A673 (cell line): Measurements from ENCODE around the gene MTX3. TPM values are rescaled to one million over a fixed set of nuclear protein-coding genes. Genes with fewer than 3 reads are reported as not detected.

ENCODE experiments used
- BruUV-seq: library from RNA; stranded (reverse); fragments of 400-500 nt; replicated peaks from 2 replicates; lab custom pipeline; 2021; lab: Mats Ljungman, UMichigan
- CTCF ChIA-PET: fragments of 300-600 bp; sonication (Branson Sonifier 250); formaldehyde crosslinking; loops from one replicate; lab custom pipeline; 2022; ENCODE audit warnings: antibody characterized with exemption; lab: Charles Lee
- POLR2A ChIA-PET: fragments of 300-600 bp; sonication (Branson Sonifier 250); formaldehyde crosslinking; loops from one replicate; lab custom pipeline; 2022; ENCODE audit warnings: antibody characterized with exemption; ENCODE audit not compliant: low non-redundant PET; lab: Charles Lee
- DNase-seq: peaks from one replicate; pipeline ENCODE4 v3.0.0-alpha.2; 2015; ENCODE audit warnings: low spot score
- H3K27ac ChIP-seq: fragments of 200-600 bp; sonication (generic); 2 replicates; pipeline ENCODE4 v1.5.1; 2016; ENCODE audit warnings: mixed run types, low read depth, mild to moderate bottlenecking, mixed read lengths, antibody characterized with exemption, low read length; ENCODE audit not compliant: poor library complexity, severe bottlenecking
- H3K27me3 ChIP-seq: fragments of 200-600 bp; sonication (generic); replicated peaks from 2 replicates; pipeline ENCODE4 v1.6.1; 2017; ENCODE audit warnings: mixed run types, low read depth, mild to moderate bottlenecking, mixed read lengths, antibody characterized with exemption, low read length; ENCODE audit not compliant: insufficient read depth, poor library complexity
- H3K36me3 ChIP-seq: fragments of 200-600 bp; sonication (generic); 2 replicates; pipeline ENCODE4 v1.6.1; 2016; ENCODE audit warnings: mixed run types, mild to moderate bottlenecking, mixed read lengths, antibody characterized with exemption, low read length; ENCODE audit not compliant: insufficient read depth, poor library complexity, severe bottlenecking
- H3K4me1 ChIP-seq: fragments of 200-600 bp; sonication (generic); 2 replicates; pipeline ENCODE4 v1.6.1; 2017; ENCODE audit warnings: mixed run types, mild to moderate bottlenecking, mixed read lengths, antibody characterized with exemption, low read length; ENCODE audit not compliant: insufficient read depth, poor library complexity, severe bottlenecking
- H3K4me3 ChIP-seq: fragments of 200-600 bp; sonication (generic); 2 replicates; pipeline ENCODE4 v1.5.1; 2016; ENCODE audit warnings: low read depth, mixed run types, mild to moderate bottlenecking, mixed read lengths, low read length; ENCODE audit not compliant: poor library complexity, severe bottlenecking
- H3K9me3 ChIP-seq: fragments of 200-600 bp; sonication (generic); 2 replicates; pipeline ENCODE4 v1.6.1; 2016; ENCODE audit warnings: mixed run types, low read depth, mild to moderate bottlenecking, mixed read lengths, antibody characterized with exemption, low read length; ENCODE audit not compliant: poor library complexity, severe bottlenecking
- CTCF ChIP-seq: fragments of 300-800, 200-600 bp; sonication (generic); conservative IDR thresholded peaks from 2 replicates; pipeline ENCODE4 v1.5.1; 2017; ENCODE audit warnings: low read depth, mild to moderate bottlenecking, antibody characterized with exemption, low read length, moderate library complexity, mixed read lengths
- EZH2 ChIP-seq: fragments of 200-600 bp; sonication (generic); IDR thresholded peaks from 2 replicates; pipeline ENCODE4 v1.6.1; 2017; ENCODE audit warnings: borderline replicate concordance, low read depth, mild to moderate bottlenecking, mixed read lengths, antibody characterized with exemption, low read length; ENCODE audit not compliant: poor library complexity, severe bottlenecking
- intact Hi-C: fragments of 100-400 bp; cut with micrococcal nuclease; formaldehyde crosslinking; loops from one replicate; pipeline ENCODE4 v1.10.0; 2022; ENCODE audit not compliant: unreplicated experiment
- total RNA-seq: library from RNA; stranded (reverse); gene quantifications from 2 replicates; pipeline ENCODE4 v1.2.3, GENCODE V29; 2021

Gene MTX3
- total RNA-seq, 1 experiment from 2014 or later, result 28.1 TPM

GRCh38 chr5:79985288-79985687, 5.8 kb downstream of the MTX3 start:
- Histone ChIP-seq H3K4me1 (peaks cover 8% of the 10 kb centered on the region), H3K27ac (no peak overlapping the region), H3K27me3 (no peaks in the 10 kb centered on the region), H3K36me3 (peaks cover 66% of the 10 kb centered on the region), H3K4me3 (no peak overlapping the region), H3K9me3 (no peaks in the 10 kb centered on the region)
- DNase-seq, result no peak
- ChIA-PET POLR2A (no interaction called here), CTCF (no interaction called here)
- intact Hi-C loops, result no loop called here
- BruUV-seq, result no TSS peak
- TF ChIP-seq EZH2 (no peak), CTCF (no peak)

GRCh38 chr5:79984363-79984762, 6.7 kb downstream of the MTX3 start:
- no peaks in the 10 kb centered on the region for H3K27me3 ChIP-seq
- no peak overlapping the region for H3K4me3 ChIP-seq
- TF ChIP-seq CTCF, result no peak
- no peak for TF ChIP-seq EZH2
- H3K36me3 ChIP-seq, result peaks cover 72% of the 10 kb centered on the region
- BruUV-seq, result no TSS peak
- intact Hi-C loops, result no loop called here
- H3K27ac ChIP-seq, result no peak overlapping the region
- DNase-seq, result no peak
- H3K9me3 ChIP-seq, result no peaks in the 10 kb centered on the region
- no peaks in the 10 kb centered on the region for H3K4me1 ChIP-seq
- CTCF ChIA-PET, result no interaction called here
- POLR2A ChIA-PET, result interaction anchor here (0.6 kb wide), 2 partner anchors 16 to 954 kb away, joined by 3 read pairs; no protein-coding TSS in a partner anchor

- intact Hi-C loops, result no loop called here
- ChIA-PET POLR2A (interaction anchor here (0.6 kb wide), 1 partner anchor 16 kb away, joined by 3 read pairs; no protein-coding TSS in a partner anchor), CTCF (no interaction called here)
- Histone ChIP-seq H3K36me3 (peaks cover 71% of the 10 kb centered on the region), H3K9me3 (no peaks in the 10 kb centered on the region), H3K27ac (no peak overlapping the region), H3K4me1 (no peaks in the 10 kb centered on the region), H3K27me3 (no peaks in the 10 kb centered on the region), H3K4me3 (no peak overlapping the region)
- TF ChIP-seq CTCF, result no peak
- no peak for TF ChIP-seq EZH2
- DNase-seq, result no peak
- BruUV-seq, result no TSS peak
Measured at GRCh38 chr5:79983618-79984017, 7.4 kb downstream of the MTX3 start.
